Measurements from ENCODE around the gene AGO4. TPM values are rescaled to one million over a fixed set of nuclear protein-coding genes. Genes with fewer than 3 reads are reported as not detected.

AGO4 gene
- total and polyA plus RNA-seq, 2 of the 8 experiments (the other 6 are each of a cell fraction or from before 2014, with no cell fraction given) = 5.5 to 7.7 TPM

DNA sequence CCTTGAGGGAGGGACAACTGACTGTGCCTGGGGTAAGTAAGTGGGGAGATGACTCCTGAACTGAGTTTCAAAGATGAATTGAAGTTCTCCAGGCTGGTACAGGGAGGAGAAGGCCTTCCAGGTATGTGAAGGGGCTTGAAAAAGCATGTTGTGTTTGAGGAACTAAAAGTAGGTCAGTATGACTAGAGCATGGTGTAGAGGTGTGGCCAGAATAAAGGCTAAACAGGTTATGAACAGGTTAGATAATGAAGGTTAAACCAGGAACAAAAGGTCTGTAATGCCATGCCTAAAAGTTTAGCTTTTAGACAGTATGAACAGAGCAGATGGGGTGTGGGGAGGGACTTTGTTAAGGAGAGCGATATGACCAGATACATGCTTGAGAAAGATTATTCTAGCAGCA is 30.7 kb upstream of the AGO4 start:
- Histone ChIP-seq H2AK5ac (ENCODE audit: low read depth, low read length) (no peak overlapping the region), H3K4ac (replicated peaks; ENCODE audit: insufficient read length, low read depth, low read length) (no peak overlapping the region), H4K20me1 (replicated peaks in 1 of 2; ENCODE audit: control insufficient read depth in 1 of 2, insufficient read depth in 2 of 2, low read length in 2 of 2) (no peaks in the 10 kb centered on the region), H2BK15ac (ENCODE audit: low read length) (no peak overlapping the region), H3K4me1 (replicated peaks in 1 of 4; ENCODE audit: control insufficient read depth in 3 of 4, insufficient read depth in 4 of 4, low read length in 3 of 4) (no peaks in the 10 kb centered on the region), H3K4me3 (ENCODE audit: extremely low read depth in 1 of 4, insufficient read depth in 2 of 4, low read depth in 3 of 4, low read length in 4 of 4) (no peak overlapping the region), H3K18ac (ENCODE audit: extremely low read depth, low read length) (no peak overlapping the region), H2BK12ac (ENCODE audit: low read depth, low read length) (no peak overlapping the region), H3K79me1 (ENCODE audit: low read depth, low read length) (no peaks in the 10 kb centered on the region), H2AFZ (ENCODE audit: low read length) (no peak overlapping the region), H4K91ac (replicated peaks; ENCODE audit: insufficient read length, low read length) (no peak overlapping the region), H4K5ac (ENCODE audit: insufficient read length, low read depth, low read length) (no peak overlapping the region), H4K8ac (ENCODE audit: extremely low read depth, insufficient read depth, low read length) (no peak overlapping the region), H3K14ac (ENCODE audit: insufficient read length) (no peak overlapping the region), H2BK5ac (ENCODE audit: low read depth, low read length) (no peak overlapping the region), H3K9me3 (ENCODE audit: insufficient read depth in 2 of 2, low read depth in 1 of 2, low read length in 1 of 2) (no peaks in the 10 kb centered on the region), H3K36me3 (ENCODE audit: control insufficient read depth in 2 of 4, insufficient read depth in 4 of 4, low read length in 3 of 4) (no peaks in the 10 kb centered on the region), H3K27me3 (replicated peaks in 1 of 4; ENCODE audit: control insufficient read depth in 3 of 4, extremely low read depth in 1 of 4, insufficient read depth in 3 of 4, low read length in 3 of 4) (no peaks in the 10 kb centered on the region), H3K79me2 (ENCODE audit: control insufficient read depth in 1 of 2, insufficient read depth in 2 of 2, low read length in 2 of 2) (no peaks in the 10 kb centered on the region), H3K56ac (replicated peaks; ENCODE audit: insufficient read length, low read depth, low read length) (no peak overlapping the region), H3K23me2 (ENCODE audit: low read depth, low read length) (no peaks in the 10 kb centered on the region), H3K27ac (ENCODE audit: low read depth, low read length) (no peak overlapping the region), H2BK120ac (replicated peaks; ENCODE audit: low read depth, low read length) (no peak overlapping the region), H3K9ac (replicated peaks in 1 of 4; ENCODE audit: extremely low read depth in 1 of 4, low read depth in 3 of 4, low read length in 3 of 4) (no peak overlapping the region), H3K23ac (ENCODE audit: insufficient read length) (no peak overlapping the region), H2BK20ac (ENCODE audit: low read length) (no peak overlapping the region), H3K4me2 (ENCODE audit: insufficient read depth in 1 of 2, low read depth in 2 of 2, low read length in 2 of 2) (no peak overlapping the region)
- ChIA-PET CTCF (ENCODE audit: partially characterized antibody) (interaction anchor here (0.6 to 1.6 kb wide), 2 partner anchors 11 to 73 kb away, joined by 4 read pairs; no protein-coding TSS in a partner anchor), POLR2A (ENCODE audit: partially characterized antibody) (interaction anchor here (0.6 kb wide), 1 partner anchor 32 kb away, joined by 4 read pairs; no protein-coding TSS in a partner anchor)
- FAIRE-seq (no peak), DNase-seq (ENCODE audit: low read depth in 1 of 2, low spot score in 2 of 2) (no peak)
- TF ChIP-seq, protein P1, sequence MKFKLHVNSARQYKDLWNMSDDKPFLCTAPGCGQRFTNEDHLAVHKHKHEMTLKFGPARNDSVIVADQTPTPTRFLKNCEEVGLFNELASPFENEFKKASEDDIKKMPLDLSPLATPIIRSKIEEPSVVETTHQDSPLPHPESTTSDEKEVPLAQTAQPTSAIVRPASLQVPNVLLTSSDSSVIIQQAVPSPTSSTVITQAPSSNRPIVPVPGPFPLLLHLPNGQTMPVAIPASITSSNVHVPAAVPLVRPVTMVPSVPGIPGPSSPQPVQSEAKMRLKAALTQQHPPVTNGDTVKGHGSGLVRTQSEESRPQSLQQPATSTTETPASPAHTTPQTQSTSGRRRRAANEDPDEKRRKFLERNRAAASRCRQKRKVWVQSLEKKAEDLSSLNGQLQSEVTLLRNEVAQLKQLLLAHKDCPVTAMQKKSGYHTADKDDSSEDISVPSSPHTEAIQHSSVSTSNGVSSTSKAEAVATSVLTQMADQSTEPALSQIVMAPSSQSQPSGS (IDR thresholded peaks at IDR 0.05; ENCODE audit: low read length) = no peak
- TF ChIP-seq CHD1 (IDR thresholded peaks at IDR 0.05; ENCODE audit: low read depth, low read length) (no peak), SRF (IDR thresholded peaks at IDR 0.05; ENCODE audit: low read depth, low read length) (no peak), CHD2 (IDR thresholded peaks at IDR 0.05; ENCODE audit: low read length) (no peak), GABPA (IDR thresholded peaks at IDR 0.05; ENCODE audit: borderline replicate concordance, insufficient read depth, low read length) (no peak)
- 95% methylated on average over 1 of the region's 1 CpG; no CpG with 5 or more reads in 1 of the 2 experiments for WGBS, 2 experiments (ENCODE audit: extremely low coverage in 1 of 2, insufficient coverage in 1 of 2, insufficient read length in 1 of 2, insufficient replicate concordance in 2 of 2, low coverage in 1 of 2, low lambda C conversion rate in 2 of 2, missing lambda C conversion rate in 1 of 2)

Measured in H1 (cell line).